Activated CD4-positive, alpha-beta T cell treated with anti-CD3 and anti-CD28 coated beads for 1 hour (primary cell): ENCODE results near the gene LAMTOR3.

Source experiments
- DNase-seq: peaks from one replicate; pipeline ENCODE4 v3.0.0-alpha.2; 2020

The LAMTOR3 gene

DNA sequence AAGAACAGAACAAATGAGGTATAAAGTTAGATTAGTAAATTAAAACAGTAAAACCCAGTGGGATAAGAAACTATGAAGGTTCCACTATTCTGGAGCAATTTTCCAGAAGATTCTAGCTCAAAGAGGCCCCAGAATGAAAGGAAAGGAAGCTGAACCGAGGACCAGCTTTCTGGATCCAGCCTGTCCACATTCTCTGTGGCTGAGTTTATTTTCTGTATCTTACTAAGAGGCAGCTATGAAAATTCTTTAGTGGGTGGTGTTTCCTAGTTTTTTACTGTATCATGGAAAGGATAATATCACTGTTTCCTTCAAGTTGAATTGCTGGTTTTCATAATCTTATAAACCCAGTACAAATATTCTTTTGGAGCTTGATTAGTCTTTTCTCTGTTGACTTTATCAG lies 65.8 kb downstream of the LAMTOR3 start:
- no peak for DNase-seq
